ENCODE results near the gene HABP2.

- TF ChIP-seq CTCF (IDR thresholded peaks at IDR 0.05) (no peak), POLR2A (IDR thresholded peaks at IDR 0.05) (no peak)
Measured at GRCh38 chr10:113532724-113533123, 20.1 kb upstream of the HABP2 start.
